HG03103 (cell line): ENCODE results near the gene SLC25A27.
"Not testable (repeated sequence)": the region's sequence is repeated elsewhere in the genome, so short reads cannot be mapped to it uniquely, and the experiment has no call there.

ENCODE experiments used
- ATAC-seq: cut with Tn5 transposase; IDR thresholded peaks from one replicate; pipeline ENCODE4 v1.9.1; 2021; ENCODE audit warnings: low read depth; ENCODE audit not compliant: unreplicated experiment

SLC25A27 gene

GRCh38 chr6:46652603-46653438, at the start of gene SLC25A27, which contains the start of gene CYP39A1:
Gene SLC25A27, plus strand, starts transcription at chr6:46652975. Its CDS starts 218 bp downstream, at chr6:46653193.
Gene CYP39A1, minus strand, starts transcription at chr6:46652818. Its CDS starts 236 bp downstream, at chr6:46652582.
- ATAC-seq: peak; percentile 100

GRCh38 chr6:46605091-46605797, 47.5 kb upstream of the SLC25A27 start:
- ATAC-seq: no peak

GRCh38 chr6:46606338-46606737, 46.4 kb upstream of the SLC25A27 start:
- ATAC-seq: no peak

- no peak for ATAC-seq
These were observed 41.8 kb upstream of the SLC25A27 start for GRCh38 chr6:46610862-46611553.

- no peak for ATAC-seq
These were observed 40.1 kb upstream of the SLC25A27 start for GRCh38 chr6:46612645-46613044.

- no peak for ATAC-seq
These were observed 34.0 kb upstream of the SLC25A27 start for GRCh38 chr6:46618726-46619125.

- ATAC-seq: peak; percentile 77
These were observed 26.4 kb upstream of the SLC25A27 start for GRCh38 chr6:46626228-46626909.

- no peak for ATAC-seq
These were observed 25.8 kb upstream of the SLC25A27 start for GRCh38 chr6:46626976-46627375.

- no peak for ATAC-seq
These were observed 24.3 kb upstream of the SLC25A27 start for GRCh38 chr6:46628498-46628897.

GRCh38 chr6:46628976-46629375, 23.8 kb upstream of the SLC25A27 start:
- ATAC-seq: no peak

- no peak for ATAC-seq
These were observed 23.1 kb upstream of the SLC25A27 start for GRCh38 chr6:46629691-46630090.

- ATAC-seq: no peak
These were observed 20.7 kb upstream of the SLC25A27 start for GRCh38 chr6:46632053-46632452.

- ATAC-seq: no peak
These were observed 17.3 kb upstream of the SLC25A27 start for GRCh38 chr6:46635462-46635861.

- ATAC-seq: no peak
These were observed 15.6 kb upstream of the SLC25A27 start for GRCh38 chr6:46637145-46637544.

- no peak for ATAC-seq
These were observed 14.8 kb upstream of the SLC25A27 start for GRCh38 chr6:46637933-46638332.

GRCh38 chr6:46638650-46639049, 14.1 kb upstream of the SLC25A27 start:
- ATAC-seq: no peak

- ATAC-seq: no peak
These were observed 9.6 kb upstream of the SLC25A27 start for GRCh38 chr6:46642928-46643751.

- ATAC-seq: no peak
These were observed 7.5 kb upstream of the SLC25A27 start for GRCh38 chr6:46645265-46645664.

- not testable (repeated sequence) for ATAC-seq
These were observed 4.7 kb upstream of the SLC25A27 start for GRCh38 chr6:46648108-46648507.
